ENCODE results near the gene ITIH1.

GRCh38 chr3:52792961-52793695 lies 15.7 kb downstream of the ITIH1 start:
- no peak for TF ChIP-seq CTCF (IDR thresholded peaks at IDR 0.05)
- TF ChIP-seq SIN3A (IDR thresholded peaks at IDR 0.05; ENCODE audit: borderline replicate concordance, insufficient read depth, low read depth, low read length) = no peak
- TF ChIP-seq POLR2AphosphoS5 (IDR thresholded peaks at IDR 0.05; ENCODE audit: low read depth, low read length) = no peak
- no peak for TF ChIP-seq REST (IDR thresholded peaks at IDR 0.05; ENCODE audit: insufficient read depth in 1 of 2, low read depth in 2 of 2, low read length in 1 of 2)

All from Panc1 (cell line).